HG02588 (cell line): ENCODE results near the gene AKNA.

Experiments
- ATAC-seq: cut with Tn5 transposase; IDR thresholded peaks from one replicate; pipeline ENCODE4 v1.9.1; 2021; ENCODE audit warnings: mild to moderate bottlenecking, moderate library complexity; ENCODE audit not compliant: unreplicated experiment

The AKNA gene

DNA sequence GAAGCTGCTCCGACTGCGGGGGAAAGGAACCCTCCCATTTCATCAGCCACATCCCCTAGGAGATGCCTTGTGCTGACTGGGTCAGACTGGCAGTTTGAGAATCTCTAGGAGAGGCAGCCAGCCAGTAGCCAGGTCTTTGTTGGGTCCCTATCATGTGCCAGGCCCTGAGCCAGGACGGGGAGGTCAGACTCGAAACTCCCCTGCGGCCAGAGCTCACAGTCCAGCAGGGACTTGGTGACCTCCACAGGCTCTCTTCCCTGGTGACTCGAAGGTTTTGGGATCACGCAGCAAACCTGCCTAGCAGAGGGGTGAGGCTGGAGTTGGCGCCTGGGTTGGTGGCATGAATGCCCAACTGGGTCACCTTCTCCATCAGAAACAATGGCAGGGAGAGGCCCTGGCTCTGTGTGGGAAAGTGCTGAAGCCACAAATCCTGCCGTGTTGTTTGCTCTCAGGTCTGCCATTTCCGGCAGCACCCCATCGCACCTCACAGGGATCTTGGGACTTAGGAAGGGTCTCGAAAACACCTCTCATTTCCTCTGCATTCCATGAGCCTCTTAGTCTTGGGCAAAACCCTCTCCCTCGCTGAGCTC is 79.3 kb downstream of the AKNA start:
- no peak for ATAC-seq

- ATAC-seq = no peak
These were observed 79.9 kb downstream of the AKNA start for GRCh38 chr9:114307899-114308267.

GRCh38 chr9:114304416-114305188 is 83.2 kb downstream of the AKNA start:
- ATAC-seq = no peak

- no peak for ATAC-seq
These were observed 83.8 kb downstream of the AKNA start for GRCh38 chr9:114303977-114304376.

- no peak for ATAC-seq
These were observed 84.2 kb downstream of the AKNA start for GRCh38 chr9:114303571-114303970.

GRCh38 chr9:114302727-114303126 is 85.1 kb downstream of the AKNA start:
- ATAC-seq = no peak

GRCh38 chr9:114301798-114302565 is 85.8 kb downstream of the AKNA start:
- ATAC-seq = no peak

DNA sequence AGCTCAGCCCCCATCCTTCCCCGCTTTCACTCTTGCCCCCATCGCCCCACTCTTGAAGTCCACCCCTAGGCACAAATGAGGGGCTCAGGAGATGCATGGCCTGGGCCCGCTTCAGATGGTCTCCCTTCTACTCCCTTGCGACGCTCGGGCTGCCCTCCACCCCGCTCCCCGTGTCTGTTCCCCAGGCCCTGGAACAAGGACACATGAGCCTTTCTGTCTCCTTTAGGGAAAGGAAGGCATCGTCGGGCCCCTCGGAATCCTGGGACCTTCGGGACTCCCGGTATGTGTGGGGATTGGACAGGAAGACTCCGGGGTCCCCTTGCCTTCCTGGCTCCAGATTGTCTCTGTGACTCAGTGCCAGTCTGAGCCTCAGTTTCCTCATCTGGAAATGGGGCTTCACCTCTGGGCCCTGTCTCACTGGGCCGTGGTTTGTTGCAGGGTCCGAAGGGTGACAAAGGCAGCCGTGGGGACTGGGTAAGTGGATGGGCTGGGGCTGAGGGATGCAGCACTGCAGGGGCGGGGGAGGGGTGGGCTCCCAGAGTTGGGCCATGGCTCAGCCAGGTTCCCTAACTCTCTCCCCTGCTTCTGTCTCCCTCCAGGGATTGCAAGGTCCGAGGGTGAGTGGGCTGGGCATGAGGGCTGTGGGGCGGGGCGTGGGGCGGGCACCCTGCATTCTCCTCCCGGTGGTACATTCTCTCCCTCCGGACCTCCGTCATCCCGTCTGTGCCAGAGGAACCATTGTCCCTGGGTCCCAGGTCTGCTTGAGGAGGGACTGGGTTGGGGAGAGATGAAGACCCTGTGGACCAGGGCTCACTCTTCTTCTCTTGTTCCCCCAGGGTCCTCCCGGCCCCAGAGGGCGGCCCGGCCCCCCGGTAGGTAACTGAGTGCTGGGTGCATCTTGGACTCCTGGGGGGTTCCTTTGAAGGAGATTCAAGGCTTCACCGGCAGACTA is 86.7 kb downstream of the AKNA start:
- no peak for ATAC-seq

GRCh38 chr9:114300153-114300845 is 87.5 kb downstream of the AKNA start:
- no peak for ATAC-seq

DNA sequence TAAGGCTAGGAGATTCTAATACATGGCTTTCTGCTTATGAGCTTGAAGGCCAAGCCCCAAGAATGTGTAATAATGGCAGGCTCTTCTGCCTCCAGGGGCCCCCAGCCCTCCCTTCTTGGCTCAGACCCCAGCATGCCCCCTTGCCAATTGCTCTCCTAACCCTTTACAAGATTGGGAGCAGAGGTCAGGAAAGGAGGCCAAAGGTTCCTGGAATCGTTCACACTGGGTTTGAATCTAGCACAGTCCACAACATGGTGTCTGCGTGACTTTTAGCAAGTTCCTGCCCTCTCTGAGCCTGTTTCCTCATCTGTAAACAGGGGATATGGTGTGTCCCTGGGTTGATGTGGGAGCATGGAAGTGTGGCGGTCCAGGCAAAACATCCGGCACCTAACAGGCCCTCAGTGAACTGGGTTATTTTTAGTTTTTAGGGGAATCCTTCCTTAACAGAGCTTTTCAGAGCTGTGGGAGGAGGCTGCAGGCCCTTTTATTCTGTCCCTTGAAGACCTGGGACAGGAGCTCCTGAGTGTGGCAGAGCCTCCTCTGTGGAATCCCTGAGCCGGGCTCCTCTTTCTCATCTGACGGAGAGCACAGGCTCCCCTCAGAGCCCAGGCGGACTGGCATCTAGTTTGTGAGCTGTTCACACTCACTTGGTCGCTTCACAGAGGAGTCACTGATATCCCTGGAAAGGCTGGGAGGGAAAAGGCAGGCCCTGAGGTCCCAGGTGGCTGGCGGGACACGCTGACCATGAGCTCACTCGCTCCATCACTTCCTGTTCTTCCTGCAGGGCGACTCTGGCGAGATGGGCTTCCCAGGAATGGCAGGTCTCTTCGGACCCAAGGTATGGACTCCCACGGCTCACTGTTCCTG is 88.3 kb downstream of the AKNA start:
- no peak for ATAC-seq

GRCh38 chr9:114296338-114296737 is 91.4 kb downstream of the AKNA start:
- no peak for ATAC-seq

DNA sequence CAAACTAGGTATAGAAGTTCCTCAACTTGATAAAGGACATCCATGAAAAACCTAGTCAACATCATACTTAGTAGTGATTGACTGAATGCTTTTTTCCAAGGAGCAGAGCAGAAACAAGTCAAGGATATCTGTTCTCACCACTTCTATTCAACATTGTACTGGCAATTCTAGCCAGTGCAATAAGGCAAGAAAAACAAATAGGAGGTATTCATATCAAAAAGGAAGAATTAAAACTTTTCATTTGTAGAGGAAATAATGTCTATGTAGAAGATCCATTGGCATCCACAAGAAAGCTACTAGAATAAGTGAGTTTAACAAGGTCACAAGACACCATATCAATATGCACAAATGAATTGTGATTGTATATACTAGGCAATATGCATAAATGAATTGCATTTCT is 93.1 kb downstream of the AKNA start:
- no peak for ATAC-seq

DNA sequence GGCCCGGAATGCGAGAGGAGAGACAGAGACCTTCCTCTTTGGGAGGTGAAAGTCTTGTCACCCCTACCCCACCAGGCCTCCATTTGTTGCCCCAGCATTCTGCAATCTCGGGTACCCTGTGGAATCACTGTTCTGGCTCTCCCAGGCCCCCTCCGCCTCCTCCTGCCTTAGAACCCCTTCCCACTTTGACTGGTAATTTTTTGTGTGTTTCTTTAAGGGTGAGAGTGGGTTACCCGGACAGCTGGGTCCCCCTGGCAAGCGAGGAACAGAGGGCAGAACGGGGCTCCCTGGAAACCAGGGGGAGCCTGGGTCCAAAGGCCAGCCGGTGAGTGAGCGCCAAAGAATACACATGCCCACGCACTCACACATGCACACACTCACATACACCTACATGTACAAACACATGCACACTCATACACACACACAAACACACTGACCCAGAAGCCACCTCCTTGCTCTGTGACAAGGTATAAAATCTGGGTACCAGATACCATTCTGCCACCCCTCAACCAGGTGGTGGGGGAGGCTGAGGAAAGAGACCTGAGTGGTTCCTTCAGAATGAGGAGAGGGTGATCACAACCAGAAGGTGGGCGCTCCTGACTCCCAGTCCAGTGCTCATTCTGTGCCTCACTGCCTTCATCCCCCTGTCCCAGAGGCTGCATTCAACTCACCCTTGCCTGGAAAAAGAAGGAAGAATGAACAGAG is 95.7 kb downstream of the AKNA start:
- ATAC-seq = no peak

DNA sequence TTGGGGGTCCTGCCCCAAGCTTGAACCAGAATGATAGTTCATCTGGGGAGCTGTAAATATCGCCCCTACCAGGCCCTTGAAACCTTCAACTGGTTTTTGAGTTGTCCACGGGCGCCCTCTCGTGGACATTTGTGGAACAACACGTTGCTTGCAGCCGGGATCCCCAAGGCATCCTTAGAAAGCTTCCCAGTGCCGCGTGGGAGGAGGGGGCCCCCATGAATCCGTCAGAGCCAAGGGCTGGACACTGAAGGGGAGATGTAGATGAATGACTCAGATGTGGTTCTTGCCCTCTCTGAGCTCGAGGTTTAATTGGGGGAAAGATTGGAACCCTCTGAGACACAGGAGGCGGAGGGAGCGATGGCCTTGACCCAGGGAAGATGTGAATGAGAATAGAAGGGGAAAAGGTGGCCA is 96.7 kb downstream of the AKNA start:
- ATAC-seq = no peak

GRCh38 chr9:114290561-114290986 is 97.2 kb downstream of the AKNA start:
- no peak for ATAC-seq

DNA sequence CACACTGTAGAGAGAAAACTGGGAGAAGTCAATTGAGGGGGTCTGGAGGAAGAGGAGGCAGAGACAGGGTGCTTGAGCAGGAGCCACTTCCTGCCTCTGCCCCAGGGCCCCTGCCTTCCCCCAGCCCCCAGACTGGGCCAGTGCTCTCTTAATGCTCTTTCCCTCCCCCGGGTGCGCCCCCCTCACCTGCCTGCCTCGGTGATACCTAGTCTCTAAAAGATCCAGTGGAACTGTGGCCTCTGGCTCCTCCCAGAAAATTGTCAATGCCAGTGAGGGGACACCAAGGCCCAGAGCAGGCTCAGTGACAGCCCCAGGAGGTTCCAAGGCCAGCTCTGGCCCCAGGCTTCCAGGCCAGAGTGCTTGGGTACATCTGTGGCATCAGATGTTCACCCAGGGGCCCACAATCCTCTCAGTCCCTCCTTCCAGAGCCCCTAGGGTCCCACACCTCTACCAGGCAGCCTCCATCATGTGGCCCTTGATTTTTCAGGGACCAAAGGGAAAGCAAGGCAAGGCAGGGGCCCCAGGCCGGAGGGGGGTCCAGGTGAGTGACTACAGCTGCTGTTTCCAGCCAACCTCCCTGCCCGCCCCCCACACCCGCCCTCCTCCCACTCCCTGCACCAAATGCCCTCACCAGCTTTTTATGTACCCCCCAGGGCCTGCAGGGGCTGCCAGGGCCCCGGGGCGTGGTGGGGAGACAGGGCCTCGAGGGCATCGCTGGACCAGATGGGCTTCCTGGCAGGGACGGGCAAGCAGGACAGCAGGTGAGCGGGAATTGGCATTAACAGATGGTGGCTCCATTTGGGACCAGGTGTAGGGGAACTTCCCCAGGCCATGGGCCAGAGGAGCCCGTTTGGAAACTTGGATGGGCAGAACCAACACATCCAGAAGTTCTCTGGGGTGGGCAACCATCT is 98.0 kb downstream of the AKNA start:
- no peak for ATAC-seq

GRCh38 chr9:114289106-114289505 is 98.7 kb downstream of the AKNA start:
- ATAC-seq = no peak
